NB4 (cell line): ENCODE measurements around the gene PARK7.

Experiments
- CTCF ChIP-seq: IDR thresholded peaks from one replicate; pipeline ENCODE4 v1.5.1; 2012; ENCODE audit warnings: low read depth, low read length
- MAX ChIP-seq: IDR thresholded peaks from 2 replicates; pipeline ENCODE4 v1.6.1; 2011; ENCODE audit warnings: low read depth, low read length
- MYC ChIP-seq: IDR thresholded peaks from 2 replicates; pipeline ENCODE4 v1.6.1; 2011; ENCODE audit warnings: low read depth, low read length
- POLR2A ChIP-seq: IDR thresholded peaks from 2 replicates; pipeline ENCODE4 v1.6.1; 2011; ENCODE audit warnings: mild to moderate bottlenecking; ENCODE audit not compliant: insufficient read length; ENCODE audit errors: extremely low read depth

- no peak for TF ChIP-seq CTCF
- no peak for TF ChIP-seq POLR2A
- TF ChIP-seq MAX = no peak
- no peak for TF ChIP-seq MYC
Observed at GRCh38 chr1:7988576-7988975, 27.1 kb downstream of the PARK7 start.
